Keratinocyte (primary cell): ENCODE measurements around the gene FSD1. TPM values are rescaled to one million over a fixed set of nuclear protein-coding genes. Genes with fewer than 3 reads are reported as not detected.

Experiments used
- DNase-seq: peaks from one replicate; pipeline ENCODE4 v3.0.0-alpha.2; 2011; ENCODE audit warnings: low read depth, missing footprints, low spot score
- FAIRE-seq: peaks from 2 replicates; lab custom pipeline; 2011; peaks lifted over from hg19 to GRCh38; lab: Jason Lieb, UNC
- H2AFZ ChIP-seq: 2 replicates; pipeline ENCODE4 v1.6.0; 2012; ENCODE audit warnings: low read length, control low read depth, inconsistent platforms; ENCODE audit not compliant: control insufficient read depth
- H3K27ac ChIP-seq: 2 replicates; pipeline ENCODE4 v1.5.1; 2011; ENCODE audit warnings: low read length; ENCODE audit not compliant: control insufficient read depth, insufficient read depth
- H3K27me3 ChIP-seq: 3 replicates; pipeline ENCODE4 v1.6.0; 2011; ENCODE audit warnings: low read length; ENCODE audit not compliant: control insufficient read depth, insufficient read depth; ENCODE audit errors: extremely low read depth
- H3K36me3 ChIP-seq, 2 experiments: 2 replicates in 1 of 2; 3 replicates in 1 of 2; pipeline ENCODE4 v1.5.1; 2011; ENCODE audit warnings: low read length in 2 of 2, mild to moderate bottlenecking in 1 of 2; ENCODE audit not compliant: control insufficient read depth in 2 of 2, insufficient read depth in 2 of 2; ENCODE audit errors: extremely low read depth in 1 of 2
- H3K4me1 ChIP-seq: 3 replicates; pipeline ENCODE4 v1.5.1; 2011; ENCODE audit warnings: low read length; ENCODE audit not compliant: control insufficient read depth, insufficient read depth; ENCODE audit errors: extremely low read depth
- H3K4me2 ChIP-seq: 3 replicates; pipeline ENCODE4 v1.6.0; 2011; ENCODE audit warnings: low read depth, low read length; ENCODE audit not compliant: control insufficient read depth, insufficient read depth; ENCODE audit errors: extremely low read depth
- H3K4me3 ChIP-seq, 3 experiments: fragments of 200-600 bp in 1 of 3; sonication (generic) in 1 of 3; 2 replicates in 2 of 3; 3 replicates in 1 of 3; pipeline ENCODE4 v1.5.1; 2011 to 2016; ENCODE audit warnings: low read length in 3 of 3, mild to moderate bottlenecking in 3 of 3, control low read depth in 2 of 3, inconsistent platforms in 1 of 3, low read depth in 1 of 3, mixed read lengths in 1 of 3, mixed run types in 1 of 3, moderate library complexity in 1 of 3; ENCODE audit not compliant: control insufficient read depth in 2 of 3, insufficient read depth in 2 of 3; ENCODE audit errors: extremely low read depth in 1 of 3
- H3K79me2 ChIP-seq: 2 replicates; pipeline ENCODE4 v1.6.0; 2012; ENCODE audit warnings: low read length; ENCODE audit not compliant: control insufficient read depth, insufficient read depth
- H3K9ac ChIP-seq: 3 replicates; pipeline ENCODE4 v1.6.0; 2011; ENCODE audit warnings: low read length; ENCODE audit not compliant: control insufficient read depth, insufficient read depth; ENCODE audit errors: extremely low read depth
- H3K9me1 ChIP-seq: 3 replicates; pipeline ENCODE4 v1.6.0; 2011; ENCODE audit warnings: low read length; ENCODE audit not compliant: control insufficient read depth, insufficient read depth; ENCODE audit errors: extremely low read depth
- H3K9me3 ChIP-seq: 2 replicates; pipeline ENCODE4 v1.5.1; 2012; ENCODE audit warnings: low read depth, low read length; ENCODE audit not compliant: control insufficient read depth
- H4K20me1 ChIP-seq: 3 replicates; pipeline ENCODE4 v1.6.0; 2011; ENCODE audit warnings: low read length; ENCODE audit not compliant: control insufficient read depth, insufficient read depth; ENCODE audit errors: extremely low read depth
- CTCF ChIP-seq, 3 experiments: IDR thresholded peaks in 1 of 3; conservative IDR thresholded peaks in 1 of 3; optimal IDR thresholded peaks in 1 of 3; 2 replicates in 2 of 3; 3 replicates in 1 of 3; pipeline versions ENCODE3 to v1.5.1; 2011; ENCODE audit warnings: low read length in 3 of 3, mild to moderate bottlenecking in 3 of 3, moderate library complexity in 2 of 3, control low read depth in 1 of 3, inconsistent platforms in 1 of 3; ENCODE audit not compliant: insufficient read depth in 2 of 3; ENCODE audit errors: extremely low read depth in 1 of 3
- EZH2 ChIP-seq: IDR thresholded peaks from one replicate; pipeline ENCODE4 v1.6.1; 2012; ENCODE audit warnings: inconsistent platforms, mild to moderate bottlenecking, low read length, moderate library complexity
- dilution Hi-C: fragments of 300-500 bp; cut with MboI; formaldehyde crosslinking; loops from one replicate; pipeline ENCODE4 v1.7.0; 2020; ENCODE audit warnings: low sequenced_read_pairs; ENCODE audit not compliant: extremely low pct_ligation_motif_present
- polyA plus RNA-seq, 5 experiments: library from polyadenylated mRNA; depleted of rRNA in 3 of 5; stranded (reverse) in 3 of 5; stranded (forward) in 1 of 5; unstranded in 1 of 5; fragments of >200 nt; gene quantifications; 1 replicate in 1 of 5; 2 replicates in 3 of 5; 3 replicates in 1 of 5; pipeline versions ENCODE4 v1.2.1 to v1.2.3, GENCODE V29; 2011 to 2012; ENCODE audit warnings: missing spikeins in 2 of 5, low read depth in 1 of 5, low replicate concordance in 1 of 5

The FSD1 gene
- polyA plus RNA-seq, 1 donor (not counting 4 experiments of a cell fraction or from before 2014, with no cell fraction given), result 0.49 TPM

GRCh38 chr19:4267901-4268815 is 36.2 kb upstream of the FSD1 start:
- no peak for DNase-seq
- Histone ChIP-seq H3K4me1 (no peaks in the 10 kb centered on the region), H3K9me3 (peaks cover 1% of the 10 kb centered on the region), H3K36me3 (peaks cover 12% of the 10 kb centered on the region in 2 experiments), H3K4me2 (no peak overlapping the region), H3K4me3 (no peak overlapping the region), H3K9ac (no peak overlapping the region), H3K79me2 (no peaks in the 10 kb centered on the region), H3K27me3 (no peaks in the 10 kb centered on the region), H4K20me1 (peaks cover 3% of the 10 kb centered on the region), H3K27ac (no peak overlapping the region), H2AFZ (no peak overlapping the region), H3K9me1 (no peaks in the 10 kb centered on the region)
- dilution Hi-C loops, result no loop called here
- FAIRE-seq, result no peak
- TF ChIP-seq EZH2 (no peak), CTCF (optimal IDR thresholded peaks at IDR 0.05 in 1 of 3, IDR thresholded peaks at IDR 0.05 in 1 of 3, conservative IDR thresholded peaks at IDR 0.05 in 1 of 3; ENCODE audit: extremely low read depth in 1 of 3, insufficient read depth in 2 of 3, low read length in 3 of 3) (no peak)

- H2AFZ ChIP-seq, result no peak overlapping the region
- peaks cover 1% of the 10 kb centered on the region for H3K9me3 ChIP-seq
- DNase-seq (no peak), FAIRE-seq (no peak)
- H3K36me3 ChIP-seq, result peaks cover 11 to 12% of the 10 kb centered on the region in 2 experiments
- H3K4me3 ChIP-seq, result no peak overlapping the region
- TF ChIP-seq EZH2 (no peak), CTCF (optimal IDR thresholded peaks at IDR 0.05 in 1 of 3, IDR thresholded peaks at IDR 0.05 in 1 of 3, conservative IDR thresholded peaks at IDR 0.05 in 1 of 3; ENCODE audit: extremely low read depth in 1 of 3, insufficient read depth in 2 of 3, low read length in 3 of 3) (peak in 1 of 3 experiments; percentile 4)
- H4K20me1 ChIP-seq, result peaks cover 3% of the 10 kb centered on the region
- H3K79me2 ChIP-seq, result no peaks in the 10 kb centered on the region
- H3K4me2 ChIP-seq, result no peak overlapping the region
- no peak overlapping the region for H3K27ac ChIP-seq
- H3K27me3 ChIP-seq, result no peaks in the 10 kb centered on the region
- H3K9me1 ChIP-seq, result no peaks in the 10 kb centered on the region
- H3K4me1 ChIP-seq, result no peaks in the 10 kb centered on the region
- H3K9ac ChIP-seq, result no peak overlapping the region
- dilution Hi-C loops, result no loop called here
These were observed 35.5 kb upstream of the FSD1 start for GRCh38 chr19:4268816-4269430.
